ENCODE data around the gene TMTC1. TPM values are rescaled to one million over a fixed set of nuclear protein-coding genes. Genes with fewer than 3 reads are reported as not detected.

The TMTC1 gene
- total RNA-seq, 1 donor from 2014 or later, result 0.91 TPM

- intact Hi-C loops (cut with micrococcal nuclease), result no loop called here
These were observed 290.9 kb downstream of the TMTC1 start for GRCh38 chr12:29492891-29493290.

GRCh38 chr12:29486972-29487371 lies 296.8 kb downstream of the TMTC1 start:
- intact Hi-C loops (cut with micrococcal nuclease), result no loop called here

- intact Hi-C loops (cut with micrococcal nuclease), result no loop called here
These were observed 320.5 kb downstream of the TMTC1 start for GRCh38 chr12:29463198-29463597.

GRCh38 chr12:29460082-29460481 lies 323.7 kb downstream of the TMTC1 start:
- intact Hi-C loops (cut with micrococcal nuclease), result no loop called here

- intact Hi-C loops (cut with micrococcal nuclease), result no loop called here
These were observed 328.7 kb downstream of the TMTC1 start for GRCh38 chr12:29455087-29455486.

GRCh38 chr12:29451888-29452287 lies 331.9 kb downstream of the TMTC1 start:
- intact Hi-C loops (cut with micrococcal nuclease), result no loop called here
